GM21528 (cell line): ENCODE measurements around the gene KRTAP2-1.
"Not testable (repeated sequence)": the region's sequence is repeated elsewhere in the genome, so short reads cannot be mapped to it uniquely, and the experiment has no call there.

ENCODE experiments used
- ATAC-seq: cut with Tn5 transposase; IDR thresholded peaks from one replicate; pipeline ENCODE4 v1.9.1; 2021; ENCODE audit warnings: mild to moderate bottlenecking, moderate library complexity; ENCODE audit not compliant: unreplicated experiment, low FRiP score

The KRTAP2-1 gene

DNA sequence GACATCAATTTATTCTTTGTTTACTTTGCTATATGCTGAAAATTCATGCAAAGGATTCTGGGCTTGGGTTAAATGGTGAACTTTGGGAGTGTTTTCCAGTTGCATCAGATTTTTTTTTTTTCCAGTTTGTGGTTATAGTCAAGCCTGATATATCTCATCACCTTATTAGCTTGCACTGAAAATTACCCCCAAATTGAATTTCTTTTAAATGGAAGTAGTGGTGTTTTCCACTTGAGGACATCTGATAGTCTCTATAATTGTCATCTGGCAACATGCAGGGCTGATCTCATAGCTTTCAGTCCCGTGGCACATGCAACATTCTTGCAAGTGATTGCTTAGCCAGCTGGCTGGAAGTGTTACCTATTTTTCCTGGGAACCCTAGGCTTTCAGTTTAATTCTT, 33.5 kb downstream of the KRTAP2-1 start:
- ATAC-seq, result no peak

DNA sequence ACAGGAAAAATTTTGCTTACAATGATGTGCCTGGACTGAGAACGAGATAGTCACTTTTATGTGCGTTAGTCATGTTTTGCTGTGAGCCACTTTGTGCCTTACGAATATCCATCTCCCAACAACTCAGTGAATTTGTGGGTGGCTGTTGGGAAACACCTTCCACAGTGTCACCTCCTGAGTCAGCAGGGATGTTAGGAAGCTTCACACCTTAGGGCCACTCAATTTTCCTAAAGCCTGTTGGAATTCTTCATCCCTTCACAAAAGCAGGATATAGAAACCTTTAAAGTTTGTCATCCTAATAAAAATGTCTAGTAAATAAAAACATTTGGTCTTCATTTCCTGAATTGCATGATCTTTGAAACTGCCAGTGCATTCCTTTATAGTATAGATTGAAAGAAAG, 33.9 kb downstream of the KRTAP2-1 start:
- ATAC-seq, result no peak

DNA sequence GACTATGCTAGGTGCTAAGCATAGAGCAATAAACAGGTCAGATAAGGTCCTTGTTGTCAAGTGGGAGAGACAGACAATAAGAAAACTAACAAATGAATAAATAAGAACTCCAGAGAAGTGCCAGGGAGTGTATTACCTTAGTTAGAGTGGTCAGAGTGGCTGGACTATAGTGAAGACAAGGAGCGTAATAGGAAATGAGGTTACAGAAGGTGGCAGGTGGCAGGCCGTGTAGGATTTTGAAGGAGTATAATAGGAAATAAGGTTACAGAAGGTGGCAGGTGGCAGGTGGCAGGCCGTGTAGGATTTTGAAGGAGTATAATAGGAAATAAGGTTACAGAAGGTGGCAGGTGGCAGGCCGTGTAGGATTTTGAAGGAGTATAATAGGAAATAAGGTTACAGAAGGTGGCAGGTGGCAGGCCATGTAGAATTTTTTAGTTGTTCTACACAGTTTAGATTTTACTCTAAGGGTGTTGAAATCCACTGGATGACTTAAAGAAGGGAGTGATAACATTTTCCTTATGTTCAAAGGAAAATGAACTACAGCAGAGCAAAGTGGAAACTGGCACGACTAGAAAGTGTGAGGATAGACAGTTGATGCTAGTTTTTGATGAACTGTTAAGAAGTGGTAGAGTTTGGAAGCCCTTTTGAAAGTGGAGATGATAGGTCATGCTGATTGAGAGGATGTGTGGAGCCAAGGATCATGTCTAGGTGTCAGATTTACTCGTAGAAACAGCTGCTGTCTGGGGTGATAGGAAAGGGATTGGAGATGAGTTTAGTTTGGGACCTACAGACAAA, 34.6 kb downstream of the KRTAP2-1 start:
- ATAC-seq, result no peak

DNA sequence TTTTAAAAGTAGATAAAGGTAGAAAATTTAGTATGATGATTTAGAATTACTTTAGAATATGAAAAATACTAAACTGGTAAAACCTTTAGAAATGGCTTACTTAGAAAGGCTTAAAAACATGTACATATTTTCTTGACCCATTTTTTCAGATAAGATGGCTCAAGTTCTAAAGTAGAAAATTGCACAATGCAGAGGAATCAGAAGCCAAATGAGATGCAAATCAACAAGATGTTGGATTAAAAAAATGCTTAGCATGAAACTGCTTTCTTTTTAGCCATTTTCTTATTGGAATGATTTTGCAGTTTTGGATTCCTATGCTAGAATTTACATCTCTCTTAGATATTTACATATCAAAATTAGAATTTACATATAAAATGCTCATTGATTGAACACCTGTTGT, 36.7 kb downstream of the KRTAP2-1 start:
- ATAC-seq, result no peak

DNA sequence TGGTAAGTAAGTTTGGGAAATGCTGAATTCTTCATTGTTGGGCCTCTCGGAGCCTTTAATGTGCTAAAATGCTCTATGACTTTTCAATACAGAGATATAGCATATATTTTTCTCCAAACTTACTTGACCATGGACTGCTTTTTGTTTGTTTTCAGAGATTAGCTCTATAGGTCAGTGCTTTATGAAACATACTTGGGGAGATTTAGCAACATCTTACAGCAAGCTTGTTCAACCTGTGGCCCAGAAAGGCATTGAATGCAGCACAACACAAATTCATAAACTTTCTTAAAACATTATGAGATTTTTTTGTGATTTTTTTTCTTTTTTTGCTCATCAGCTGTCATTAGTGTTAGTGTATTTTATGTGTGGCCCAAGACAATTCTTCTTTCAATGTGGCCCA, 37.2 kb downstream of the KRTAP2-1 start:
- no peak for ATAC-seq

DNA sequence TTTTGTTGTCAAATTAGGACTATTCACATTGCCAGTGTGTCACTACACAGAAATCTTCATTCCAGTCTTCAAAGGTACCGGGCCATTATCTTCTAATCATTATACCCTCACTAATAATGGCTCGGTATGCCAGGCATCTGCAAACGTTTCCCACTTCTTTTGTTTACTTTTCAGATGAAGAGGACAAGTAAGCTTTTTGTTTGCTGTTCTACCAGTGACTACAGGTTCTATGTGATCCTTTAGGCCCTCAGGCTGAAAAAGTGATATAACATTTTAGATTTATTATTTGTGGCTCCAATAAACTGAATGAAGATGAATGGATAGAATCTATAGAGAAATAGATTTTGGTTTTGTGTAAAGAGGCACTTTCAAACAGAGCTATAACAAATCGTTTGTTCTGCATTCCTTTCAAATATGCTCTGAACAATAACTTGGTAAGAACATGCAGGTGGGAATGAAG, 37.8 kb downstream of the KRTAP2-1 start:
- ATAC-seq, result no peak

DNA sequence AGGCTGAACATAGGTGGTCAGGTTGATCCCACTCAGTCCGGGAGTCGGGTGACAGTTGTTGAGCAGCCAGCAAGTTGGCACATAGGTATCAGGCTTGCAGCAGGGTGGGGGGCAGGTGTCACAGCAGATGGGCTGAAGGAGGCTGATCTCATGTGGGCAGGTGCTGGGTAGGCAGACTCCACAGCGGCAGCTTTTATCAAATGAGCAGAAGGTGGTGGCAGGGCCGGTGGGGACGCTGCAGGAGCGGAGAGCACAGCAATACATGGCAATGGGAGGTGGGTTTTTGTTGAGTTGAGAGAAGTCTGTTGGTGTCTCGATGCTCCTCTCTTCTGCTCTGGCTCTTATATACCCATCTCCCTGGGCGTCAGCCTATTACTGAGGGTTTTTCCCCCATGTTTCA, 38.3 kb downstream of the KRTAP2-1 start, which contains the start of gene KRTAP3-1:
Gene KRTAP3-1, minus strand, starts transcription at position 318 of the 400 bp plus-strand sequence. Its CDS starts 54 bp downstream, at position 264.
- no peak for ATAC-seq

DNA sequence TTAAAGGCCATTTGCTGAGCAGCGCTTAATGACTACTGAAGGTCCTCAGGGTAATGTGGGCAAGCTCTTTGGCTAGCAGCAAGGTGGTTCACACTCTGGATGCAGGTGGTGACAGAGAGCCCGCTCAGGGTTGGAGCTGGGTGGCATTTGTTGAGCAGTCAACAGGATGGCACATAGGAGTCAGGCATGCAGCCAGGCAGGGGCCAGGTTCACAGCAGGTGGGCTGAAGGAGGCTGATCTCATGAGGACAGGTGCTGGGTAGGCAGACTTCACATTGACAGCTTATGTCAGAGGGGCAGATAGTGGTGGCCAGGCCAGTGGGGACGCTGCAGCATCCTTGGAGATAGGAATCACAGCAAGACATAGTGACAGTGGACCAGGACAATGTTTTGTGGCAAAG, 42.7 kb downstream of the KRTAP2-1 start:
- no peak for ATAC-seq

DNA sequence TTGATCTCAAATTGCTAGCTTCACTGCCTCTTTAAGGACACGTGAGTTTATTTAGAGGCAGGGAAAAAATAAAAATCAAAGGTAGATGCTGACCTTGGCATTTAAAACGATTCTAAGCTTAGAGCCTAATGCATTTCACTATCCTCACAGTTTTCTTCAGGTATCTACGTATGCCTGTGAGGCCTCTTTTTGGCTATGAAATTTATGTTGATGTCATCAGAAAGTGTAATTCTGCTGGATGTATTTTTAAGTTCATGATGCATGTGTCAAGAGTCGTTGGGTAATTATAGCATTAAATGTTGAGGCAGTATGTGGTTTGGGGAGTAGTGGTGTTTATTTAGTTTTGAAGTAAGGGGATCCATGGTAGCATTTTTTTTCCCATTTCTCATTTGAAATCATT, 43.2 kb downstream of the KRTAP2-1 start:
- no peak for ATAC-seq

DNA sequence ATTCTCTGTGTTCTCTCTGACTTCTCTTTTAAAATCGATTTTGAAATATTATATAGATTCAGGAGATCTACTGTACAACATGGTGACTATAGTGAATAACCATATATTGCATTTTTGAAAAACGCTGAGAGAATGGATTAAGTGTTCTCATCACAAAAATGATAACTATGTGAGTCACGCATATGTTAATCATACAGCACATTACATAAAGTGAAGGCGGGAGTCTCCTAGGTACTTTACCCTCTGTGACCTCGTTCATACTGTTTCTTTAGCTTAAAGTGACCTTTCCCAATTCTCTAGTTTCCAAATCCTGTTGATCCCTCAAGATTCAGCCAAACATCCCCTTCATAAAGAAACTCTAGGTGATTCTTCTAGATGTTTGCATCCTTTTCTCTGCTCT, 44.3 kb downstream of the KRTAP2-1 start:
- no peak for ATAC-seq

DNA sequence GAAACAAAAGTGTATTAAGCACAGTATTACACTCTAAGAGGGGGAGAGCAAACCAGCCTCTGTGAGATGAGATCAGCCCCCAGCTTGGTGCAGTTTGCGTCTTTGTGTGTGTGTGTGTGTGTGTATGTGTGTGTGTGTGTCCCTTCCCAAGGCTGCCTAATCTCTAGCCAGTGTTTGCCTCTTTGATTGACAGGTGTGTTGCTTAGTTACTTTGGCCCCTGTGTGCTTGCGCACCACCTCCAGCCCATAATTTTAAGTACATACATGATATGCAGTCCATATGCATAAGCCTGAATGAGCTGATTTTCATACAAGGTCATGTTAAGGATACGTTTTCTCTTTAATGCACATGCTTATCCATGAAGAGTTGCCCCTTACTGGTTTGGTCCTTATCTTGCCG, 45.3 kb downstream of the KRTAP2-1 start:
- no peak for ATAC-seq

DNA sequence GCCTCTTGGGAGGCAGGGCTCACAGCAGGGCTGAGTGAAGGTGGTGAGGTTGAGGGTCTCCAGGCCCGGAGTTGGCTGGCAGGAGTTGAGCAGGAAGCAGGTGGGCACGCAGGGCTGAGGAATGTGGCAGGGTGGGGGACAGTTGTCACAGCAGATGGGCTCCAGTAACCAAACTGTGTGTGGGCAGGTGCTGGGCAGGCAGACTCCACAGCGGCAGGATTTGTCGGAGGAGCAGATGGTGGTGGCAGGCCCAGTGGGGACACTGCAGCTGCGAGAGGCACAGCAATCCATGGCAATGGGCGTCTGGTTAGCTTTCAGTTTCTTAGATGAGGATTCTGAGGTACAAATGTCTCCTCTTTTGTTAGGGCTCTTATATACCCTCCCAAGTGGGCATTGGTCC, 47.6 kb downstream of the KRTAP2-1 start, which contains the start of gene KRTAP3-2:
Gene KRTAP3-2, minus strand, starts transcription at position 344 of the 400 bp plus-strand sequence. Its CDS starts 53 bp downstream, at position 291.
- ATAC-seq, result not testable (repeated sequence)

DNA sequence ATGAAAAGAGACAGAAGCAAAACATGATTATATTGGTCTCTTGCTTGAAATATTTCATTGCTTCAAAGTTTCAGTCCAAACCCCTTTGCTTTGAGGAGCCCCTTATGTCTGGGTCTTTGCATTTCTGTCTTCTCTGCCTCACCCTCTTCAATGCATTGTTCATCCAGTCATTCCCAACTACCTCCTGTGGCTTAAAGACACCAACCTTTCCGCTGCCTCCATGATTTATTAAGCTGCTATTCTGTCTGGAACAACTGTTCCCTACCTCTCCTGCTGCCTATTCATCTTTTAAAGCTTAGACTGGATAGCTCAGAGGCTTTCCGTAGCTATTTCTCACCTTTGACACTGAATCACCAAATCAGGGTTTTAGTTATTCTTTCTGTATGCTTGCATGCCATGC, 49.8 kb downstream of the KRTAP2-1 start:
- ATAC-seq, result no peak

DNA sequence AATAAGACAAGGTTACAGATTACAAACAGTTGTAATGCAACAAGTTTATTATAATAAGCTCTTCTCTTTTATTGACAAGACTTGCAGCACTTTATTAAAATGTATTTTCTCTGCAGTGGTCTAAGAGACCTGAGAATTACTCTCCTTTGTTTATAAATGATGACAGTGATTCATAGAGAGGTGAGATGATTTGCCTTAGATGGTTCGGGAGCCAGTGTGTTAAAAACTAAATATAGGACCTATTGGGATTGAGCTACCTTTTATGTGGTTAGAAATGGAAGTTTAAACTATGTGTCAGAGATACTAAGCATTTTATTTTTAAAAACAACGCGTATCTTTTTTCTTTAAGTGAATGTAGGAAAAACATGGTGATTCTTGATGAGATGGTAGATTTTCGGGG, 50.3 kb downstream of the KRTAP2-1 start:
- no peak for ATAC-seq
